Kidney (tissue), 22 donors: ENCODE data around the gene GSDME. TPM values are rescaled to one million over a fixed set of nuclear protein-coding genes. Genes with fewer than 3 reads are reported as not detected.

Experiments
- DNase-seq, 5 donors: peaks; one replicate each; pipeline ENCODE4 v3.0.0-alpha.2; 2013 to 2020
- FAIRE-seq: peaks from 2 replicates; lab custom pipeline; 2012; peaks lifted over from hg19 to GRCh38; lab: Jason Lieb, UNC
- H3K27ac ChIP-seq, 2 donors: one replicate each; pipeline ENCODE4 v1.7.0; 2013; ENCODE audit warnings: low read depth in 2 of 2, low read length in 2 of 2, inconsistent platforms in 1 of 2
- H3K27me3 ChIP-seq: one replicate; pipeline ENCODE4 v1.7.1; 2013; ENCODE audit warnings: low read length, inconsistent platforms; ENCODE audit not compliant: control insufficient read depth, insufficient read depth
- H3K36me3 ChIP-seq, 3 donors: one replicate each; pipeline versions ENCODE4 v1.7.0 to v1.7.1; 2013; ENCODE audit warnings: low read length in 3 of 3, control low read depth in 1 of 3, inconsistent platforms in 1 of 3; ENCODE audit not compliant: insufficient read depth in 3 of 3, control insufficient read depth in 2 of 3
- H3K4me1 ChIP-seq, 3 donors: one replicate each; pipeline versions ENCODE4 v1.7.0 to v1.7.1; 2013; ENCODE audit warnings: low read length in 3 of 3, inconsistent platforms in 1 of 3, low read depth in 1 of 3; ENCODE audit not compliant: control insufficient read depth in 2 of 3, insufficient read depth in 2 of 3
- H3K4me3 ChIP-seq, 3 donors: one replicate each; pipeline versions ENCODE4 v1.7.0 to v1.8.1; 2013; ENCODE audit warnings: low read length in 3 of 3, control low read depth in 1 of 3, inconsistent platforms in 1 of 3
- H3K9ac ChIP-seq, 3 donors: one replicate each; pipeline versions ENCODE4 v1.7.0 to v1.7.1; 2013; ENCODE audit warnings: low read length in 3 of 3, control low read depth in 1 of 3, inconsistent platforms in 1 of 3
- H3K9me3 ChIP-seq, 3 donors: one replicate each; pipeline versions ENCODE4 v1.7.0 to v1.7.1; 2013; ENCODE audit warnings: low read length in 3 of 3, control low read depth in 1 of 3, inconsistent platforms in 1 of 3; ENCODE audit not compliant: control insufficient read depth in 2 of 3, insufficient read depth in 1 of 3
- CTCF ChIP-seq: IDR thresholded peaks from 3 replicates; pipeline ENCODE4 v1.5.1; 2012; ENCODE audit warnings: mild to moderate bottlenecking, moderate library complexity, borderline replicate concordance; ENCODE audit not compliant: insufficient read depth; ENCODE audit errors: extremely low read depth
- intact Hi-C: fragments of 100-400 bp; cut with DNase I; formaldehyde crosslinking; loops from one replicate; pipeline ENCODE4 v1.11.1; 2022
- long read RNA-seq, 10 donors: library from polyadenylated mRNA in 1 of 10; unstranded in 1 of 10; transcript quantifications; one replicate each; pipeline ENCODE4 v2.0.0 and lab custom pipeline, GENCODE V29; 2021 to 2026
- polyA plus RNA-seq: library from polyadenylated mRNA; stranded (reverse); fragments of 350-450 nt; fragmentation: Illumina TruSeq; extraction: RNeasy Lipid Tissue Mini Kit (QIAGEN cat#74804); gene quantifications from one replicate; pipeline ENCODE4 v1.2.3, GENCODE V29; 2014; ENCODE audit warnings: low read depth, low replicate concordance; ENCODE audit not compliant: insufficient read depth
- total RNA-seq: library from RNA; stranded (reverse); fragmentation: NEBNext Ultra II Directional; extraction: Animal tissue kit (Norgen Biotek cat#: 25700); gene quantifications from one replicate; pipeline ENCODE4 v1.2.1, GENCODE V29; 2021
- donor health status: control.
- donor health status: control.
- donor health status: control.
- donor health status: control.
- donor health status: control.
- donor health status: DM: yes; HTN: yes; CAD: no.
- donor health status: Normal renal cell carcinoma (clear cell type).

Gene GSDME
- 11.7 TPM for total RNA-seq
- polyA plus RNA-seq: 16.8 TPM
- long read RNA-seq, donor 1, partial matches to known transcripts: 0 of 4 reads
- long read RNA-seq, donor 1, other reads (novel, unspliced or antisense): 0 of 4 reads
- long read RNA-seq, donor 2, partial matches to known transcripts: 0 of 2 reads
- long read RNA-seq, donor 2, other reads (novel, unspliced or antisense): 0 of 2 reads
- long read RNA-seq, donor 3, full-length matches to known transcripts: 7 of 7 reads
- long read RNA-seq, donor 3, partial matches to known transcripts: 0 of 7 reads
- long read RNA-seq, donor 3, other reads (novel, unspliced or antisense): 0 of 7 reads
- long read RNA-seq, donor 4, partial matches to known transcripts: 0 of 1 reads
- long read RNA-seq, donor 4, other reads (novel, unspliced or antisense): 0 of 1 reads
- long read RNA-seq, donor 5: 0 reads
- long read RNA-seq, donor 6, partial matches to known transcripts: 0 of 2 reads
- long read RNA-seq, donor 6, other reads (novel, unspliced or antisense): 0 of 2 reads
- long read RNA-seq, donor 7, transcript GSDME-215 (10 exons, 2,250 nt): major isoform, 10 of 16 reads
- long read RNA-seq, donor 7, partial matches to known transcripts: 1 of 16 reads
- long read RNA-seq, donor 7, other reads (novel, unspliced or antisense): 3 of 16 reads
- long read RNA-seq, donor 8: 0 reads
- long read RNA-seq, donor 9, partial matches to known transcripts: 0 of 2 reads
- long read RNA-seq, donor 9, other reads (novel, unspliced or antisense): 0 of 2 reads
- long read RNA-seq, donor 10, partial matches to known transcripts: 0 of 4 reads
- long read RNA-seq, donor 10, other reads (novel, unspliced or antisense): 0 of 4 reads

GRCh38 chr7:24757353-24758275 lies at the start of gene GSDME:
Gene GSDME (minus strand): TSS chr7:24757464. CDS start chr7:24749774, 7,690 bp downstream.
- peak within 1 kb of the TSS; percentile 66 to 83 for H3K27ac ChIP-seq
- H3K4me3 ChIP-seq: peak within 1 kb of the TSS; percentile 57 to 71 (median 62)
- H3K4me1 ChIP-seq: peaks cover 0 to 5% (median 3%) of the 10 kb centered on the region in 3 donors
- peak within 1 kb of the TSS; percentile 16 to 77 (median 25) for H3K9ac ChIP-seq
- no peaks in the 10 kb centered on the region for H3K36me3 ChIP-seq
- H3K9me3 ChIP-seq: no peaks in the 10 kb centered on the region
- TF ChIP-seq CTCF: no peak
- H3K27me3 ChIP-seq: no peaks in the 10 kb centered on the region
- no peak for FAIRE-seq
- intact Hi-C loops: no loop called here
- peak; percentile 58 to 84 (median 69) for DNase-seq

- no peak overlapping the region for H3K9ac ChIP-seq
- no peak overlapping the region for H3K4me3 ChIP-seq
- DNase-seq (no peak), FAIRE-seq (no peak)
- TF ChIP-seq CTCF: no peak
- no peaks in the 10 kb centered on the region for H3K4me1 ChIP-seq
- intact Hi-C loops: no loop called here
- H3K9me3 ChIP-seq: no peaks in the 10 kb centered on the region
- H3K36me3 ChIP-seq: peaks cover 0 to 5% (median 0%) of the 10 kb centered on the region in 3 donors
- H3K27ac ChIP-seq: no peak overlapping the region
- H3K27me3 ChIP-seq: no peaks in the 10 kb centered on the region
Observed at GRCh38 chr7:24802300-24802699, 45.0 kb upstream of the GSDME start.

GRCh38 chr7:24801883-24802282 lies 44.6 kb upstream of the GSDME start:
- no peak for TF ChIP-seq CTCF
- DNase-seq (no peak), FAIRE-seq (no peak)
- Histone ChIP-seq H3K27ac (no peak overlapping the region), H3K27me3 (no peaks in the 10 kb centered on the region), H3K36me3 (peaks cover 0 to 5% (median 0%) of the 10 kb centered on the region in 3 donors), H3K4me1 (no peaks in the 10 kb centered on the region), H3K9ac (no peak overlapping the region), H3K4me3 (no peak overlapping the region), H3K9me3 (no peaks in the 10 kb centered on the region)
- intact Hi-C loops: no loop called here
